HG02973 (cell line): Measurements from ENCODE around the gene CBR3.

Source experiments
- ATAC-seq: cut with Tn5 transposase; IDR thresholded peaks from one replicate; pipeline ENCODE4 v1.9.1; 2021; ENCODE audit warnings: moderate library complexity; ENCODE audit not compliant: unreplicated experiment

Gene CBR3

DNA sequence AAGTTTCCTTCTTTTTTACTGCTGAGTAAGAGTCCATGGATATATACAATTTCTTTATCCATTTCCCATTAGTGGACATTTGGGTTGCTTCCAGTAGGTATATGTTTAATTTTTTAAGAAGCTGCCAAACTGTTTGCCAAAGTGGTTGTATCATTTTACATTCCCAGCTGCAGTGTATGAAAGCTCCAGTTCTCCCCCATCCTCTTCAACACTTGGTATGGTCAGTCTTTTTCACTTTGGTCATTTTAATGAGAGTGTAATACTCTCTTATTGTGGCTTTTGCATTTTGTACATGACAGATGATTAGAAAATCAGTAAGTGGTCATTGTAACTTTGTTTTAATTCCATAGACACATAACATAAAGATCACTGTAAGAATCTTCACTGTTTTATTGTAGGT, 44.3 kb downstream of the CBR3 start:
- no peak for ATAC-seq

DNA sequence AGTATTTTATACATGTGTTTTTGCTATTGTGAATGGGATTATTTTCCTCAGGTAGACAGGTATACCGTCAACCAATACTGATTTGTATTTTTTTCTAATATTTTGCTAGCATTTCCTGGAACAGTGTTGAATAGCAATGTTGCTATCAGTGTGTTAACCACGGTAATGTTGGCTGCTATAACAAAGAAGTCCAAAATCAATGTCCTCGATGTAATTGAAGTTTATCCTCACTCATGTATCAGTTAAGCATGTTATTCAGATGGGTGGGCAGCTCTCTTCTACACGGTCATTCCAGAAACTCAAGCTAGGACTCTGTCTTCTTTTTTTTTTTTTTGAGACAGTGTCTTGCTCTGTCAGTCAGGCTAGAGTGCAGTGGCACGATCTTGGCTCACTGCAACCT, 46.1 kb downstream of the CBR3 start:
- ATAC-seq = no peak

DNA sequence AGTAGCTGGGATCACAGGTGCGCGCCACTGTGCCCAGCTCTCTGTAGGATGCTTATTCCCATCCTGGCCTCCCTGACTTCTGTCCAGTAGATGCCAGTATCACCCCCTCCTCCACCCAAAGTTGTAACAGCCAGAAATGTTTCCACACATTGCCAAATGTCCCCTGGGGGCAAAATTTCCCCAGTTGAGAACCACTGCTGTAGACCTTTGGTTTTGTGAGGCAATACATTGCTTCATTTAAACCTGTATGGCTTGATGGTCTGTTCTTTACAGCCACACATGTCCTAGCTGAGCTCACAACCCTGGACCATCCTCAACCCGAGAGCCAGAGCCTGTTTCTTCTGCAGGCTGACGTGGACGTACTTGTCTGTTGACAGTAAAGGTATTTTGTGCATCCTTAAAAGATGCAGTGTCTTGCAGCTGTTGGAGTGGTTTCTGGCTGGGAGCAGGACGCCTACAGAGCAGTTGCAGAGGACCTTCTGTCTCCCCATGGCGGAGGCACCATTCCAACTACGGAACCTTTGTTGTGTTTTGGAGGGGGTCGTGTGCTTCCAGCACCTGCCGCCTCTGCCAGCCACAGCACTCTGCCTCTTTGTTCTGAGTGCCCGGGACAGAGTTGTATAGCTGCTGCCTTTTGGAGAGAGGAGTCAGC, 48.4 kb downstream of the CBR3 start:
- no peak for ATAC-seq

DNA sequence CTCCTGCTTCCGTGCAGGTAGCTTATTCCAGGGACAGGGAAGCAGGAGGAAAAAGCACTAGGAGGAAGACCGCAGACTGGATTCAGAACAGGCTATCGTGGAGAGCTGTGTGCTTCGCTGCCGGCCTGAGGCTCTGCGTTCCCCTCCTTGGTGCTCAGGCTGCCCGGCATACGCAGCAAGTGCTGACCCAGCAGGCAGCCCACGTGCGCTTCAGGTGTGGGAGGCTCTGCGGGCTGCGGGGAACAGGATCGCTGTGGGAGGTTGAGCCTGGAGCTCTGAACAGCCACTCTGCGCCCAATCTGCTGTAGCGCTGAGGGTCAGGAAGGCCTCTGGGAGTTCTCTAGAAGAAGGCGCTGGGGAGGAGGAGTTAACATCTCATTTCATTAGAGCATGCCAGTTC, 49.7 kb downstream of the CBR3 start:
- ATAC-seq = no peak

DNA sequence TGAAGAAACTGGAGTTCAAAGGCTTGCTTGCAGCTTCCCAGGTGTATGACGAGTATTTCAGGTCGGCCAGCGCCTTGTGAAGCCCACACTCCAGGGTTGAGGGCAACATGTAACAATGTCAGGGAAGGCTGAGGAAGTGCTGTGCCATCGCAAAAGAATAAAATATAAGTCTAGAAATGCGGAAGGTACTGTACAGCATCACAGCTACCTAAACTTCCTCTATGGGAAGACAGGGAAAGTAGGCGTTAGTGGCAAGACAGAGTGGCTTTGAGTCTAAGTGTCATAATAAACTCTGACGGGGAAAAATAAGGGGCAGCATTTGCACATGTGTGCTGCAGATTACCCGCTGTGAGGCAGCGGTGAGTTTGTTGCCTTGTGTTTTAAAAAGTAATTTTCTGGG, 50.6 kb downstream of the CBR3 start:
- ATAC-seq = no peak

DNA sequence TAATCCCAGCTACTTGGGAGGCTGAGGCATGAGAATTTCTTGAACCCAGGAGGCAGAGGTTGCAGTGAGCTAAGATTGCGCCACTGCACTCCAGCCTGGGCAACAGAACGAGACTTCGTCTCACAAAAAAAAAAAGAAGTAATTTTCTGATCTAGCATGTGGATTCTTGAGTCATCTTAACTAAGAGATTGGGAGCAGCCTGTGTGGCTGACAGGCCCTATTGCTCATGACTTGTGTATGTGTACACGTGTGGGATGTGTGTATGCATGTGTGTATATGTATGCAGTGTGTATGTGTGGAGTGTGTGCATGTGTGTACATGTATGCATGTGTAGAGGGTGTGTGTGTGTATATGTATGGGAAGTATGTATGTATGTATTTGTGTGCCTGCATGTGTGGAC, 51.2 kb downstream of the CBR3 start:
- ATAC-seq = no peak

DNA sequence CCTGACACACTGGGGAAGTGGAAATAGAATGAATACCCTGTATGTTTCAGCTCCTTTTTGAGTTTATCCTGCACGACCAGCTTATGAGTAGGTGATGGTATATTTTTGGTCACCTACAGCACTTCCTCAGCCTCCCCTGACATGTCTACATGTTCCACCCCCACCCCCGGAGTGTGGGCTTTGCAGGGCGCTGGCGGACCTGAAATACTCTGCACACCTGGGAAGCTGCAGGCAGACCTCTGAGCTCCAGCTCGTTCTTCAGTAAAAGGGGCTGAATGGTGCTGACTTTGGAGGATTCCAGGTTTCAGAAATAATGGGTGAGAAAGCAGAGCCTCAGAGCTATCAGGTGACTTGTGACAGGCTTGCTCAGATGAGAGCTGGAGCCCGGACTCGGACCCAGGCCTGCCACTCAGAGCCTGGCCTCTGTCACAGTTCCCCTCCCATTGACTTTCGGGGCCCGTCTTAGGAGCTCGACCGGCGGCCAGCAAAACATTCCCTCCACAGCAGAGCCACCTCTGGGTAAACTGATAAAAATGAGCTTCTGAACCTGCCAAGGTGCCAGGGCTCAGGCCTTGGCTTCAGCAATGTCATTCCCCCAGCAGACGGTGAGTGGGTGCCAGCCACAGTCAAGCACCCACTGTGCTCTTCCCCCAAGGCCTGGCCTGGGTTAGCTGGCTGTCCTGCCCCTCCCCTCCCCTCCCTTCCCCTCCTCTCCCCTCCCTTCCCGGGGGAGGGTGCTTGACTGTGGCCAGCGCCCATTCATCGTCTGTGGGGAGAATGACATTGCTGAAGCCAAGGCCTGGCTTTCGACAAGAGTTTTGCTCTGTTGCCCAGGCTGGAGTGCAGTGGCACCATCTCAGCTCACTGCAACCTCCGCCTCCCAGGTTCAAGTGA, 51.9 kb downstream of the CBR3 start:
- no peak for ATAC-seq

DNA sequence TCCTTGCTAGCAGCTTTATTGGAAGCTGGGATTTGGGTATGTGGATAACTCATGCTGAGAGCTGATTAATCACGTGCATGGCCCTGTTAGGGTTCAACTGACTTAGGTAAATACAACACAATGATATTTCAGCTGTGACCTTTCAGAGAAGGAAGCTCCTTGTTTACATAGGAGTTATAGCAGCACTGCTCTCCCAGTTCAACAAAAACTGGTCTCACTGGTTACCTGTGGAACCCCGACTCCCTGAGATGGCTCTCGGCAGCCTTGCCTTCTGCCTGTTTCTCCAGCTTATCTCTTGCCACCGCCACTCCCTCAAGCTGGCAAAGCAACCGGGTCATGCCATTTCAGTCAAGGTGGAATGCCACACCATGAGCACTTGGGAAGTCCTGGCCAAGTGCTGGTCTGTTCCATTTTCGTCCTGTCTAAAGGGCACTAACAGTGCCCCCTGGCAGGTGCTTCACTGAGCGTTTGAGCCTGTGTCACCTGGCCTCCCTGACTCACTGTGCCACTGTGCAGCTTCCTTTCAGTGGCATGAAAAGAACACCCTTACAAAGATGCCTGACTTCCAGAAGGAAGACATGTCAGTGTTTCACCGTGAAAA, 53.3 kb downstream of the CBR3 start:
- ATAC-seq = no peak

DNA sequence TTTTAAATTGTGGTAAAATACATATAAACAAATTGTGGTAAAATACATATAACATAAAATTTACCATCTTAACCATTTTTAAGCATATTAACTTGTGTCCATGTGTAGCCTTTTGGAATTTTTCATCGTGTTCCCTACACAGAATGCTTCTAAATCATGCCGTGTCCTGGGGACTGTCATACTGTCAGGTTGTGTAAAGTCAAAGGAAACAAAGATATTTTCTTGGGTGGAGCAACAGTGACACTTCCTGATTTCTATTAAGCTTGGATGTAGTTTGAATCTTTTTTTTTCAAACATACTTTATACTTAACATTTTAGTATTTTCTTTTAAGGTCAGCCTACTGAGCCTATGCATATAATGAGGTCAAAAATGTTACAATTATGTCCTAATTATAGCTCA, 54.1 kb downstream of the CBR3 start:
- no peak for ATAC-seq

DNA sequence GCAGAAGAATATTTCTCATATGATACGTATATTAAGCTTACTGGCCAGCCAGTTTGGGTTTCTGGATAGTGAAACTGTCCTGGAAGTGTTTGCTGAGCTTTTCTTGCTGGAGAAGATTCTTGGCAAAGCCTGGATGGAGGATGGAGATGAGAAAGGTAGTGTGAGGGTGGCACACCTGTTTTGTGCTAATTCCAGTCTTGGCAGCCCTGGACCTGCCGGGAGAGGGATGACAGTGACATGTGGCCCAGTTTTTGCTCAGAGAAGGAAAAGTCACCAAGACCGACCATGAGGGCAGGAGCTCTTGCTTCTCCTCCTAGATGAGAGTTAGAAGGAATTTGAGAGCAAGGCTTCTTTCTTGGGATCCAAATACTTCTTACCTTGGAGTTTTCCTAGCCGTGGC, 55.9 kb downstream of the CBR3 start:
- no peak for ATAC-seq

DNA sequence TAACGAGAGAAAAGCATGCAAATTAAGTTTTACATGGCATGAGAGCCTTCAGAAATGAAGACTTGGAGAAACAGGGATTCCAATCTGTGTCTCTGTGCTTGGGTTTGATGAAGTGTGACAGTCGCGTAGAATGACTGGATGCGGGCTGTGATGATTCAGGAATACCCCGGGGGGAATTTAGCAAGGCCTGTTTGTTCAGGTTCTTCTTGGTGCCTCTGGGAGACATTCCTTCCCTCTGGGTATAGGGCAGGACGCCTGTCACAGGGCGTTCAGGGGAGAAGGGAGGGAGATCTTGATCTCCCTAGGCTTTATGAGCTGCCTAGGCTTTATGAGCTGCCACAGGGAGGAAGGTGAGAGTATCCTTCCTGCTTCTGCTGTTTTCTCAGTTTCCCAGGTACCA, 58.3 kb downstream of the CBR3 start:
- ATAC-seq = no peak

DNA sequence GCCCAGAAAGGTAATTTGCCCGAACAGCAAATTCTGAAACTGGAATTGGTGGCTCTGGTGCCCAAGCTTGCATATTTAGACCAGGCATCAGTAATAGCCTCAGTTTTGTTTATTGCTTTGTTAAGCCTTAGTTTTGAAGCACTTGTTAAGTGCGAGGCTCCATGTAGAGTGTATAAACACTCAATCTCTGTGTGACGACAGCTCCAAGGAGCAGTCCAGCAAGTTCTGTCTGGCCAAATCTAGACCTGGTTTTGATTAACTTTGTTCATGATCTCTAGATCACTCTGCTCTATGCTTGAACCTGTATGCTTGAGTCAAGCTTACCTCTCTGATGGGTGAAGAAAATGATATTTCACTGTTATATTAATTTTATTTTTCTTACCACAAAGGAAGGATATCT, 59.1 kb downstream of the CBR3 start:
- no peak for ATAC-seq

DNA sequence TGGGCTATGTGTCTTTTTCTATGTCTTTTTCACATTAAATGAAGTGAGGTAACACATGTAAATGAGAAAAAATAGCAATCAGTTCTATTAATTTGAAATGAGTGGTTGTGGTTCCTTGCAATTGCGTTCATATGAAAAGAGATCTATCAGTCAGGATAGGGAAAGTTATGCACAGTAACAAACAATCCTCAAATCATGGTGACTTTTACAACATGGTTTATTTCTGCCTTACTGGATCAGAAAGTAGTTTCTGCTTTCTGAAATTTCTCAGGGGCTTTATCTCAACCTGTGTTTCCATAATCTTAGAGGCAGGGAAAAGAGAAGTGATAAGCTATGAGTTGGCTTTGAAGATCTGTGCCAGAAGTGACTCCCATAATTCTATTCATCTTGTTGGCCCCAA, 60.7 kb downstream of the CBR3 start:
- ATAC-seq = no peak
